Right lung (tissue), 5 donors: Measurements from ENCODE around the gene SLC38A3. TPM values are rescaled to one million over a fixed set of nuclear protein-coding genes. Genes with fewer than 3 reads are reported as not detected.
A peak's percentile ranks its signal among the peaks of the same experiment; 100 is the strongest.
"Not testable (repeated sequence)": the region's sequence is repeated elsewhere in the genome, so short reads cannot be mapped to it uniquely, and the experiment has no call there.

ENCODE experiments used
- DNase-seq, 2 donors: peaks; one replicate each; pipeline ENCODE4 v3.0.0-alpha.2; 2013
- polyA plus RNA-seq, 5 donors: library from polyadenylated mRNA; unstranded; fragments of 120-200 nt; gene quantifications; one replicate each; pipeline versions ENCODE4 v1.2.1 to v1.2.3, GENCODE V29; 2013; ENCODE audit warnings: inconsistent platforms in 1 of 5, low replicate concordance in 1 of 5; ENCODE audit not compliant: insufficient read length in 5 of 5, insufficient read depth in 1 of 5

Gene SLC38A3
- polyA plus RNA-seq, 5 donors = 5.3 to 10.0 (median 7.9) TPM

DNA sequence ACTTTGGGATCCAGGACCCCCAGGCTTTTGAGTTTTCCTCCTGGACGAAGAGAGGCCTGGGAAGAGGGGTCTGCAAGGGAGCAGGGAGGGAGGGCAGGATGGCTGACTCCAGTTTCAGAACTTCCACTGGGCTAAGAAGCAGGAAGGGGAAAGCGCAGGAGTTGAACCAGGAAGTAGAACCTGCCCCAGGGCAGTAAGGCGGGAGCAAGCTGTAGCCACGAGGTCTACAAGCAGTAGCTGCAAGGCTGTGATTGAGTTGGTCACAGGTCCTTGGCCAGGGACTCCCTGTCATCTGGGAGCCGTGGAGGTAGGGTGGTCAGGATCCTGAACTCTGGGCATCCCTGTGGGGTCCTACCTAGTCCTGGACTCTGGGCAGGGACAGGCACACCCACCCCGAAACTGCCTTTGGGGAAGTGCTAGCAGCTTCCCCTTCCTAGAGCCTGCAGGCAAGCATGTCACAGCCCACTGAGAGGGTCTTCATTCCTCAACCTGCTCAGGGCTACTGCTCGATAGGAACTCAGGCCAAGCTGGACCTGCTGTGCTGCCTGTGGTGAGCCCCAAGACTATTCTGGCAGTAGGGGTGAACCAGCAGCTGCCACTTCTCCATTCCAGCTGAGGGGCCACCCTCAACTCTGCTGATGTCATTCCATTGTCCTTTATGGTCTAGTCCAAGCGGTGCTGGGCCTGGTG lies 25.2 kb downstream of the SLC38A3 start:
- DNase-seq = no peak

DNA sequence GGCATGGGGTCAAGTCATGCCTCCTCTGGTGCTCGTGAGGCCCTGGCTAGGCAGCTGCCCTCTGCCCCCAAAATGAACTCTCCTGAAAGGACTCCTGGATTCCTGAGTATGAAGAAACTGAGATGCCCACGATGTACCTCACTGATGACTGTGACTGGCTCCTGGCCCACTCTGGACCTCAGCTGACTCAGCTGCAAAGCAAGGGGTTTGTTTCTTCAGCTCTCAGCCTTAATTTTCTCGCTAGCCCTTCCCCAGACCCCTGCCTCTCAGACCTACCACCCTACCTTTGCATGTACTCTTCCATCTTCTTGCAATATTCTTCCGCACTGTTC lies 25.7 kb downstream of the SLC38A3 start:
- no peak for DNase-seq

DNA sequence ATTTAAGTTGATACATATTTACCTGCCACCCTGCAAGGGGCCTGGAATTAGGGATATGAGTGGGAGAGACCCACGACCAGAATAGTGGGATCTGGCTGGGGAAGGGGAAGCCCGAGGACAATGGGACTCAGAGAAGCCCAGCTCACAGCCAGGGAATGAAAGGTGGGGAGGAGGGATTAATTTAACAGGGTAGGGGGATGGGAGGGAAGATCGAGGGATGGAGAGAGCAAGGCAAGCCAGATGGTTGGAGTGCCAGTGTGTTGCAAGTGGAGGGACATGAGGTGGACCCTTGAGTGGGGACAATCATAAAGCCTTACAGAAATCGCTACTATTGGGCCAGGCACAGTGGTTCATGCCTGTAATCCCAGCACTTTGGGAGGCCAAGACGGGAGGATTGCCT lies 26.5 kb downstream of the SLC38A3 start:
- no peak for DNase-seq

DNA sequence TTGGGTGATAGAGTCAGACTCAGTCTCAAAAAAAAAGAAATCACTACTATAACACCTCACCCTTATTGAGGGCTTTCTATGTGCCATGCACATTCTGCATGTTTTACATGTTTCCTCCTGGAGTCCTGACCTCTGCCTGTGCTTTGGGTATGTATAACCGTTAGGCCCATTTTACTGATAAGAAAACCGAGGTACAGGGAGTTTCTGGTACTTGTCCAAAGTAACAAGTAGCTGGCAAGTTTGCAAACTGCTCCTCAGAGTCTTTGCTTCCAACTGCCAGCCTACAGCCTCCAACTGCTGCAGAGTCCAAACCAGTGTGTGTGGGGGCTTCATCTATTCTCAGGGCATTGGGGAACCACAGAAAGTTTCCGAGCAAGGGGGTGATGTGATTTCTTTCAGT lies 27.2 kb downstream of the SLC38A3 start:
- no peak for DNase-seq

DNA sequence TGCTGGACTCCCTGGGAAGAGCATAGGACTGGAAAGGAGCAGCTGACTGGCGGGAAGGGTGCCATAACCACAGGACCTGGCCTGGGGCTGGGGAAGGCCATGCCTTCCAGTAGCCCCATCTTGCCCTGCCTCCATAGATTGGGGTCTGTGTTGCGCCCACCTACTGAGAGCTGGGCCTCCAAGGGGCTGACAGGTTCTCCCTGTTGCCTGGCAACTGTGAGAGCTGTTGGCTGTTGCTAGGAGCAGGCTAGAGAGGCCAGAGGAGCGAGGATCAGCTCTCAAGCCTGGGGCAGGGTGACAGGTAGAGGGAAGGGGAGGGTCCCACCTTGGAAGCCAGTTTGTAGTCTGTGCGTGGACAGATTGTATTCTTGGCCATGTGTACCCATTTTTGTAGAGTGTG lies 28.1 kb downstream of the SLC38A3 start:
- no peak for DNase-seq

DNA sequence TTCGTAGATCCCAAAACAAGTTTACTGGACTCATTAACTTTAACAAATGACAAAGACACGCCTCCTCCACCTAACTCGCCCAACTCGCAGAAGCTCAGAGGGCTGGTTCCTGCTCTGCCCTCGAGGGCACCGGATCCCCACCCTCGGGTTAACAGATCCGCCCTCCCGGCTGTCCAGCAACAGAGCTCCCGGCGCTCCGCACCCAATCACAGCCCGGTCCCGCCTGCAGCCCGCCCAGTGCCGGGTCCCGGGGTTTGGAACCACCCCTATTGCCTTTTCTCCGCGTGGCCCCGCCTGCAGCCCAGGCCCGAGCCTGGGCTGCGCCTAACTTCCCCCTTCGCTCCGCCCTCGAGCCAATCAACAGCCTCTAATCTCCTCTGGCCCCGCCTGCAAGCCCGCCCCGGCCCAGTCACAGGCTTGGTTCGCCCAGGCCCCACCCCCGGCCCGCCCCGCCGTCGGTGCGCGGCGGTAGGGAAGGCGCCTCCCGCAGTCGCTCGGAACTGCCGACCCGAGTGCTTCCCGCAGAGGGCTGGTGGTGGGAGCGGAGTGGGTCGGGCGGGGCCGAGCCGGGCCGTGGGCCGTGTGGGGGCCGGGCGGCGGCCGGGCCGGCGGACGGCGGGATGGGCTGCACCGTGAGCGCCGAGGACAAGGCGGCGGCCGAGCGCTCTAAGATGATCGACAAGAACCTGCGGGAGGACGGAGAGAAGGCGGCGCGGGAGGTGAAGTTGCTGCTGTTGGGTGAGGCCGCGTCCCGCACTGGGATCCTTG lies 30.8 kb downstream of the SLC38A3 start, which contains the start of gene GNAI2:
Gene GNAI2 (plus strand): TSS at position 489 of the 768 bp plus-strand sequence. CDS start 132 bp downstream, at position 621.
- peak; percentile 98 for DNase-seq

DNA sequence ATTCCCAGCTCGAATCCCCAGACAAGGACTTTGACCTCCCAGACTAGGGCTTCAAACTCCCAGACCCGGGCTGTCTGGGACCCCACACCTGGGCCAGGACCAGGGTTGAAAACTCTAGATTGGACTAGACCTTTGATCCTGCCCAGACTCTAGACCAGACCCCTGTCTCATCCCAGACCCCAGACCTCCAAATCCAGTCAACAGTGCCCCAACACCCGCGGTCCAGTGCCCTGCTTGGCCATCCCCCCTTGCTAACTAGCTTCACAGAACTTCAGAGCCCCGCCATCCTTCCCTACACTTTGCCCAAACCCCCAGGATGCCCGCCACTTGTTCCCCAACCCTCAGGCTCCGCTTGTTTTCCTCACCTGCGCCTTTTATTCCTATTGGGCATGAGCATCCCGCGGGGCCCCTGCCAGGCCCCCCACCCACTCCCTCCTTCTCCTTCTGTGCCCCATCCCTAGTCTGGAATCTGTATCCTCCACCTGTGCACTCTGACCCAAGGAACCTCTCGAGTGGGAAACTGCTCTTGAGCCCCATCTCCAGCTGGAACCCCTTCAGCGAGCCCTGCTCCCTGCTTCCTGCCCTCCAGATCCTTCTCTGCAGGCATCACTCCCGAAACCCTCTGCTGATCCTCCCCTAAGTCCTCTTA lies 31.5 kb downstream of the SLC38A3 start:
- DNase-seq = no peak

DNA sequence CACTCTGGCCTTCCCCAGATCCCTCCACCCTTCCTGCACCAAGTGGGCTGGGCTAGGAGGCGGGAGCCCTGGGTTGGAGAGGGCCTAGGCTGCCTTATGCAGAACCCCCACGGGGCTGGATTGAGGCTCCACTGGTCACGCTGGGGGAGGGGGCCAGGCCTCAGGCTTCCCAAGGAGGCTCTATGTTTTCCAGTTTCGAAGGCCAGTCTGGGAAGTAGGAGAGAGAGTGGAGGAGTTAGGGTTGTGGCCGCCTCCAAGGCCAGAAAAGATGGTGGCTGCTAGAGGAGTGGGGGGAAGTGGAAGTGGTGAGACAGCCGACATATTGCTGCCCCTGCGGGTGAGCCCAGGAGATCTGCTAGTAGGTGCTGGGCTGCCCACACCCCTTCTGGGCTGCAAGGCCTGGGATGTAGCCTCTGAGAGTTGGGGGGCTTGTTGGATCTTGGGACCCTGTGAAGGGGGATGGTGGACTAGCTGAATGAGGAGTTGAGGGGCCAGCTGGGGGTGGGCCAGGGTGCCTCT lies 32.1 kb downstream of the SLC38A3 start:
- no peak for DNase-seq

DNA sequence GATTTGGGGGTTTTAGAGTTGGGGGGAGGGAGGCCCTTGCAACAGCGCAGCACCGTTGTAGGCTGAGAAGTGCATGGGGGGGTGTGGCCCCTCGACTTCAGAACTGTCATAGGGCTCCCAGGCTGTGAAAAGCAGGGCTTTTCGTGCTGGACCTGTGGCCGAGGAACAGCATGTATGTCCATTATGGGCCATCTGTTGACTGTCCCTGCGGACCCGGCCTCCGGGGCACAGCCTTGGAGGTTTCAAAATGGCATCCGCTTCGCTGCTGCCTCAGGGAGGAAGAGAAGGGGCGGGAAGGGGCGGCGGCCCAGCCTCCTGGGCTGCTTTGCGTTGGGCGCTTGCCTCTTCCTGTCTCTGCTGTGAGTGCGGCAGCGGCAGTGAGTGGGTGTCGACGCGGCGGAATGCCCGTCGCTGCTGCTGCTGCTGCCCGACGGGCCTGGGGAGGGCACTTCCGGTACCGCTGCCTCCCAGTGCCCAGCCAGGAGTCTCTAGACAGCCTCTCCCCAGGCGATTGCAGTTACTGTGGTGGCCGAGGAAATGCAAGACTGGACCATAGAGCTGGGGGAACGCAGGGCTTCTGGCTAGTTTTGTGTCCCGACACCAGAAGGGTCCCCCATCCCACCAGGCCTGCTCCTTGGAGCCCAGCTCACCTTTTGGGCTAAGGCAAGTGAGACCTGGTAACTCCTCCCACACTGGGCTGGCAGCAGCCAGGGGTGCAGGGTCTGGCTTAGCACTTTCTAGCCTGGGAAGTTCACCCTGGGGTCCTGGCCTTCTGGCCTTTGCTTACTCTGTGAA lies 32.9 kb downstream of the SLC38A3 start:
- peak in 1 of 2 donors; percentile 75 for DNase-seq

DNA sequence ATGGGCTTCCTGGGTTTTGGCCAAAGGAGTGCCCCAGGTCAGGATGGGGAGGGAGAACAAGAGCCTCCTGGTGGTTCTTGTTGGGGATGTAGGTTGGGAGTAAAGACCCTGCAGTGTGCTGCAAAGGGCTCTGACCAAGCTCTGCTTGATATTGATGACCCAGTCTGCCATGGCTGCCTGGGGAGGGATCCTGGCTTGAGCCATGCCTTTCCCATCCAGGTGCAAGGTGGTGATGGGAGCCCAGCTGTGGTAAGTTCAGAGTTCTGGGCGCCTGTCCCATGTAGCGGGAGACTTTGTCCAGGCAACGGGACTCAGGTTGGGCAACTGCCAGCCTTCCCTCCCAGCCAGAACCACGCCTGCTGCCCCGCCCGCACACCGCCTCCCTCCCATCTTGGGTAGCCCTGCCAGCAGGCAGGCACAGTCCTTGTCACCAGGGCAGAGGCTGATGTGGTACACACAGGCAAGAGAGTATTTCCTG lies 33.5 kb downstream of the SLC38A3 start:
- no peak for DNase-seq

DNA sequence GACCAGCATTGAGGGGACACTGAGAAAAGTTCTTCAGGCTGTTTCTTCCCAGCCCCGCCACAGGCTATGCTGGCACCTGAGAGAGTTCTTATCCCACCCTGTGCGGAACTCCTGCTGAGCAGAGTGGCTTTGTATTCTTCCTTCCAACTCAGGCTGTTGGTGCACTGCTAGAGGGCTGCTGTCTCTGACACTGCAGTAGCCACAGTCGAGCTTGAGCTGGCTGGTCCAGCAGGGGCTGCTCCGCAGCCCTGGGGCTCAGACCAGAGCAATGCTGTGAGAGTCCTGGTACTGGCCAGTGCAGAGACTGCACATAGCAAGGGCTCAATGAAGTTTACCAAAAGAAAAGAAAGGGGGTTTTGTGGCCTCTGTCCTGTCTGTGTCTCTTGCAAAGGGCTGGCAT lies 34.6 kb downstream of the SLC38A3 start:
- no peak for DNase-seq

DNA sequence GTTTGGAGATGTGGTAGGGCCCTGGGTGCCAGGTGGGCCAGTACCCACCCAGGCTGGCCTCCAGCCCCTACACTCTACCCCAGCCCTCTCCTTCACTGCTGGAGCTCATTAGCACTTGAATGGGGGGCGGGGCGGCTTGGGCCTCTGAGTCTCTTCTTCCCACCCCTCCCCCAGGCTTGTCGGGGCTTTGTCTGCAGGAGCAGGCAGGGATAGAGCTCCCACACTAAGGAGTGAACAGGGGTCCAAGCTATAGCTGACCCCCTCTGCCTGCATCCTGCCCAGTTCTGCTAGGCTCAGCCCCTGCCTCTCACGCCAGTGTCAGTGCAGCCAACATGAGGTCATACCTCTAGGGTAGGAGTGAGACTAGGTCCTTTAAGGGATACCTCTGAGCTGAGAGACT lies 36.1 kb downstream of the SLC38A3 start:
- DNase-seq = no peak

DNA sequence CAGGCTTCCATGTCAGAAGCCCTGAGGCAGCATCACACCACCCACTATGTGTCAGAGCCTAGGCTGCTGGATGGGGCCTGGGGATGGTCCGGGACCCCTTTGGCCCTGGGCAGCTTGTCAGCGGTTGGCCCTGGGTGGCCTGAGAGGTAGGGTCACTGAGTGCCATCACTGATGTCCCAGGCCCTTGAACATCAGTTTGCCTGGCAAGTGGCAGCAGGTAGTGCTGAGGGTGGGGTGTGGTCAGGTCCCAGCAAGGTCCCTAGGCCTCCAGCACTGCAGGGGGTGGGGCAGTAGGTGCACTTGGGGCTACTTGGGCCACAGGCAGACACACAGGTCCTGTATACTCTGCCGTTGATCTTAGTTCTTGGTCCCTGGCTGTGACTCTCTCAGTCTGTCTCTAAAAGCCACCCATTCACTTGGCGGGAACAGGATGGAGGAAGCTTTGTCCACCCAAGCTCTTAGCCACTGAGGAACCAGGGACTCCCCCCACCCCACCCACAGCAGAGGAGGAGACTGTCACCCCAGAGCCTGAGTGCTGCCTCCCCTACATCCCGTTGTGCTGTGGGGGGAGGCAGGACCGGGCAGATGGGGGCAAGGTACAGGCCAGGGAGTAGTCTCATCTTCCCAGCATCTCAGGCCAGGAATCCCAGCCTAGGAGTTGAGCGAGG lies 36.8 kb downstream of the SLC38A3 start:
- no peak for DNase-seq

DNA sequence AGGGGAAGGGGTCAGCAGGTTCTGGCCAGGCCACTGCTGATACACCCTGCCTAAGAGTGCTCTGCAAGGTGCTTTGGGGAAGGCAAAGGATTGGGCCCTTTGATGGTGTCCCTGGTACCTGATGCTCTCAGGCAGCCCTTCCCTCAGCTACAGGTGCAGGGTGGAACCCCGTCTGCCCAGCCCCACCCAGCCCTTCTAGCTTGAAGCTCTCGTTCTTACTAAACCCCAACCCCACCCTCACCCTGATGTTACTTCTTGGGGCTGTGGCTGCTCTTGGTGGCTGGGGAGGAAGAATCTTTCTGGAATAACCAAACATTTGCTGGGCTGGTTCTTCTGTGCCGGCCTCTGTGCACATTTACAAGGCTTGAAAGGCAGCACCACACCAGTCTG lies 37.3 kb downstream of the SLC38A3 start:
- no peak for DNase-seq

DNA sequence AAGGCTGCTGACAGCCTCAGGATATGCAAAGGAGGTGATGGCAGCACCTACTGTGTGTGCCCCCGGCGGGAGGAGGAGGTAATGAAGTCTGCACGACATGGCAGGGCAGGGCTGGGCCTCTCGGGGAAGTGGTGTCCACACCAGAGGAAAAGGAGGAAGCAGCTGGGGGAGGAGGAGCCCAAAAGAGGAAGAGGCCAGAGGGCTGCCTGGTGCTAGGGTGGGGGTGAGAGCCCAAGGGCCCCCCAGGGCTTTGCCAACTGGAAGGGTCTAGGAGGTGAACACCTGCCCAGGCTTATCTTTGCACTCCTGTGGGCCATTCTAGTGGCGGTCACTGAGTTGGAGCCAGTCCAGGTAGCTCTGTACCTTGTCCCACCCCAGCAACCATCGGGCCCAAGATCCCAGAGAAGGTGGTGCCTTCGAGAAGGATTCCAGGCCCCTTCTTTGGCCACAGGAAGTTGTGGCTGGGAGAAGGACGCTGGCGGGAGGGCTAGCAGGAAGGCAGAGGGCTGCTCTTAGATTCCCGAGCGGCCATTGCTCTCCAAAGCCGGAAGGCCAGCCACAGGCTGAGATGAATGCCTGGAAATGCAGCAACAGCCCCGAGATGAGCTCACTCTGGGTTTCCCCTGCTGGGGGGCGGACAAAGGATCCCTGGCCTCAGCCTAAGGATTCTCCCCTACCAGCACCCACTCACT lies 37.9 kb downstream of the SLC38A3 start:
- DNase-seq = no peak

DNA sequence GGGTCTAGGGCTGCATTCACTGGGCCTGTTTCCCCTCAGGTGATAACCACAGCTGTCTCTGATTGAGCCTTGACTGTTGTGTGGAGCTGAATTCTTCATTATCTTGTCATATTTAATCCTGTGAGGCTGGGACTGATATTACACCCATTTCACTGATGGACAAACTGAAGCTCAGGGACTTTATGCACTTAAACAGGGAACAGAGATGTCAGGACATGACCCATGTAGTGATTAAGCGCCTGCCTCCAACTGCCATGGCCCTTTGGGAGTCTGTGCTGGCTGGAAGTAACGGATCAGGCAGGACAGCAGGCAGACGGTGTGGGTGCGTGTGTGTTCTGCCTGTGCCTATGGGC lies 38.4 kb downstream of the SLC38A3 start:
- no peak for DNase-seq

DNA sequence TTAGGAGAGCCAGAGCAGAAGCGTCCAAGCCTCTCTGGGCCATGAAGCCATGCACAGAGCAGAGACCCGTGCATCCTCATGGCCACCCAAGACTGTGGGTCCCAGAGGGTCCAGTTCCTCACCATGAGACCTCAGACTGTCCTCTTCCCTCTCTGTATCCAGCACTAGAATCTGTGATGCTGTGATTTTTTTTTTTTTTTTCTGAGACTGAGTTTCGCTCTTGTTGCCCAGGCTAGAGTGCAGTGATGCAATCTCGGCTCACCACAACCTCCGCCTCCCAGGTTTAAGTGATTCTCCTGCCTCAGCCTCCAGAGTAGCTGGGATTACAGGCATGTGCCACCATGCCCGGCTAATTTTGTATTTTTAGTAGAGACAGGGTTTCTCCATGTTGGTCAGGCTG lies 39.7 kb downstream of the SLC38A3 start:
- DNase-seq = not testable (repeated sequence)

DNA sequence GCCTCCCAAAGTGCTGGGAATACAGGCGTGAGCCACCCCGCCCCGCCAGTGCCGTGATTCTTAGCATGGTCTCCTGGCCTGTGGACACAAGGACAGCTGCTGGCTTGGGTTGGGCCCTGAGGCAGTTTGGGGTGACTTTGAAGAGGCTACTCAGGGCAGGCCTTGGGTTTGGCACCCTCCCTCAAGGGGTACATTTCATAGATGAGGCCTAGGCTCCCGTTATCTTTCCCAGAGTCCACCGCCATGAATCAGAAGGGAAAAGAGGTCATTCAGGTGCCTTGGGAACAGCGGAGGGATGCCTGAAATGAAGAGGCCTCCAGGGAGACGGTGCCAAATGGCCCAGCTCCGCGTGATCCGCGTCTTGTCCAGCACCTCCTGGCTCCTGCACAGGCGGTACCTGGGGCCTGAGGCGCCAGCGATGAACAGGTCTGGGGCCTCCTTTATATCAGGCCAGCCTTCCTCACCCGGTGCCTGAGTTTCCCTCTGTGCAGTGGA lies 40.2 kb downstream of the SLC38A3 start:
- DNase-seq = no peak

DNA sequence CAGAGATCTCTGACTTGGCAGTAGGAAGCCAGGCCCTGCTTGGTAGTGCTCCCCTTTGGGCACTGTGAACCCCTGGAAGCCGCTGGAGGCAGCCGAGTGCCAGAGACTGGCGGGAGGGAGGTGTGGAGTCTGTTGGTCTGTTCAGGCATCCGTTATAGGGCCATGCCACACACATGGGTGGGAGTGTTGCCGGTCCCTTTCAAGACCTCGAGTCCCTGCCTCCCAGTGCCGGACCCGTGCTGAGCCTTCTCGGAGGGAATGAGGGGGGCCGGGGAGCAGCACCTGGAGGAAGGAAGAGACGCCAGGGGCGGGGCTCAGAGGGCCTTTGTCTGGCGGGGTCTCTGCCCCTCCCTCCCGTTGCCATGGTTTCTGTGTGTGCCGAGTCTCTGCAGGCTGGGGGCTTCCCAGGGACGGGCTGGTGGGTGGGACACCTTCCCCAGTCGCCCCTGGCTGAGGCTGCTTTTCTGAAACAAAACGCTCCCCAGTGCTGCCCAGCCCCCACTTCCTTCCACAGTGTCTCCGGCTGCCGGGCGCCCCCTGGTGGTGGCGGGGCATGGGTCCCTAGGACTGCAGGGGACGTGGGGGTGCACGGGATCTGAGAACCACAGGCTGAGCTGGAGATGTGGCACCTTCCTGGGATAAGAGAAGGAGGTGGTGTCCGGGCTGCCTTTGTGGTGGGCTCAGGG lies 40.9 kb downstream of the SLC38A3 start:
- DNase-seq = peak; percentile 77 to 85

DNA sequence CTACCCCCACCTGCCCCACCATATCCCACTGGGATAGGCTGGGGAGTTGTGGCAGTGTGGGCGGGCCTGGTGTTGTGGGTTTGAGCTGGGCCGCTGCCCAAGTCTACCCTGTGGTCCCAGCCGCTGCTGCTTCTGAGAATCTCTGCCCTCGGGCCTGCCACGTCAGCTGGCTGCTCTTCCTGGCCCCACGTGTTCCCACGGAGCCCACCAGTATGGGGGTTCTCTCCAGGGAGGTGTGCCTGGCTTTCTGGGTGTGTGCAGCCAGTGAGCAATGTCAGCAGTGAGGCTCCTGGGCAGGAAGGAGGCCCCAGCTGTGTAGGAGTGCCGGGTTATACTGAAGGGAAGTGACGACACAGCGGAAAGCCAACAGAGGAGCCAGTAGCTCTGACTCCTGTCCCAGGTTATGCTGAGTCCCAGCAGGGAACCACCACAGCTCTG lies 41.5 kb downstream of the SLC38A3 start:
- DNase-seq = no peak
